ENCODE measurements around the gene ARF1. TPM values are rescaled to one million over a fixed set of nuclear protein-coding genes. Genes with fewer than 3 reads are reported as not detected.

The ARF1 gene
- polyA plus RNA-seq, 3 donors: 332 to 390 (median 367) TPM

DNA sequence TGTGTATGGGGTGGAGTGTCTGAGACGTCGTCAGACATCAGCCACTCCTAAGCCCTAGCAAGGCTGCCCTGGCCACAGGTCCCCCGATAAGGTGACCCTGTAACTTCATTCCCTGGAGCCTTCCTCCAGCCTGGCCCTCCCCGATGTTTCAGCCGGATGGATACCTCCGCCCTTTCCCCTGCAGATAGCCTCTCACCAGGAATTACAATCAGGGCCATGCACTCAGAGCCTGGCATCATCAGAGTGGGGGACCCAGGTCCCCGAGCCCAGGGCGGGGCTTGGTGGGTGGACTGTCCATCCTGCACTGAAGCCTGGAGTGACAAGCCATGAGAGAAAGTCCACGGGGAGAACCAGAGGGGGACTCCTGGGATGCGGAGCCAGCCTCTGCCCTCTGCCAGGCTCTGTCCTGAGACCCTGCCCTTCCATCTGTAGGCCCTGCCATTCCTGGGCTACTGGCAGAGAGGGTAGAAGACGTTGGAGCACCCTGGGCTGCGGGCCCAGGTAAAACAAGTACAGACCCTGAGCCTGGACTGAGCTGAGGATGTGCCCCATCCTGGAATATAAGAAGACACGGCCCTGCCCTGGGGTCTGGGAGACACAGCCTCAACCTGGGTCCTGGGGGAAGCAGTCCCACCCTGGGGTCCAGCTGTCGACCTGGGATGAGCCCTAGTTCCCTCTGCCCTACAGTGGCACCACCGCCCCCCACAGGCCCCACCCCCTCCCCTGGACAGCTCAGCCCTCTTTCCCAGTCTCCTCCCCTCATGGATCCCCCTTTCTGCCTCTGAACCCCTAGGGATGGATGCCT, 16.8 kb upstream of the ARF1 start:
- no peak for DNase-seq

DNA sequence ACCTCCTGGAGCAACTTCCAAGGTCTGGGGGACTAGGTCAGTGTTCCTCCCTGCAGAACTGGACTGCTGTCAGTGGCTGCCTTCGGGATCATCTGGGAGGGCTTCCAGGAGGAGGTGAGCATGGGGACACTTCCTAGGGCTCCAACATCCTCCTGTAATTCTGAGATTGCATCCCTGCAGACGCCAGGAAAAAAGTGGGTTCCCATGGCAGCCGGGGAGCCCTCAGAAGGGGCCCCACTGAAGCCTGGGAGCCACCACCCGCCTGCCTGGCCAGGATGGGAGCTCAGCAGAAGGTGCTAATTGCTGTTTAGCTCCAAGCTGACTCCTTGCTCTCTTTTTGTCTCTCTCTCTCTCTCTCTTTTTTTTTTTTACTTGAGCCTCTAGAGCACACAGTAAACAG, 16.1 kb upstream of the ARF1 start:
- no peak for DNase-seq

DNA sequence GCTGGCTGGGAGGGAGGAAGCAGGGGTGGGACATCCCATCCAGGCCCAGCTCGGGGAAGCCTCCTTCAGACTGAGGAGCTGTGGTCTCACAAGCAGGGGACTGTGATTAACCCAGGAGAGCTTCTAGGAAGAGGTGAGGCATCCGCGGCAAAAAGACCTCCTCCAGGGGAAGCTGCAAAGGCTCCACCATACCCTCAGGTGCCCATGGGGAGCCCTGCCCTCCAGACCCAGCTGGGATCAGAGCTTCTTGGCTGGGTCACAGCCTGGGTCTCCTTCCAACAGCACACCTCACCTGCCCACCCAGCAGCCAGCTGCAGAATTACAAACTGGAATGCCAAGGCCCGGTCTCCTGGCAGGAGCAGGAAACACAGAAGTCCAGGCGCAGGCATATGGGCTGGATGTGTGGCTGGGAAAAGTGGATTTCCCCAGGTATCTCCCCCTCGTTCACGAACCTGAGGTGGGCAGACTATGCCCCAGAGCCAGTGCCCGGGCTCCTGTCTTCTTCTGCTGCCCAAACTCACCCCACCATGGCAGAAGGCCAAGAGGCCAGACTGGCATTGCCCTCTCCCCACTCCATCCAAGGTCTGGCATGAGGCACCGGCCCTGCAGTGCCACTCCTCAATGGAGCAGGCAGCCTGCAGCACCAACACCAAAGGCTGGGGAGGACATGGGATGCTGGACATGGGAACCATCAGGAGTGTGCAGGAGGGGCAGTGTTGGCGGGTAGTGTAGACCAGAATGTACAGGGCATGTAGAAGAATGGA, 15.4 kb upstream of the ARF1 start:
- no peak for DNase-seq

DNA sequence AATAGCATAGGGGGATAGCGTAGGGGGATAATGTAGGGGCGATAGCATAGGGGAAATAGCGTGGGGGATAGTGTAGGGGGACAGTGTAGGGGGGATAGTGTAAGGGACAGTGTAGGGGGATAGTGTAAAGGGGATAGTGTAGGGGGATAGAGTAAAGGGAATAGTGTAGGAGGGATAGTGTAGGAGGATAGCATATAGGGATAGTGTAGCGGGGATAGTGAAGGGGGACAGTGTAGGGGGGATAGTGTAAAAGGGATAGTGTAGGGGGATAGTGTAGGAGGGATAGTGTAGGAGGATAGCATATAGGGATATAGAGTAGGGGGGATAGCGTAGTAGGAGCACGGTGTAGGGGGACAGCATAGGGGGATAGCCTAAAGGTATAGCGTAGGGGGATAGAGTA, 14.1 kb upstream of the ARF1 start:
- no peak for DNase-seq

DNA sequence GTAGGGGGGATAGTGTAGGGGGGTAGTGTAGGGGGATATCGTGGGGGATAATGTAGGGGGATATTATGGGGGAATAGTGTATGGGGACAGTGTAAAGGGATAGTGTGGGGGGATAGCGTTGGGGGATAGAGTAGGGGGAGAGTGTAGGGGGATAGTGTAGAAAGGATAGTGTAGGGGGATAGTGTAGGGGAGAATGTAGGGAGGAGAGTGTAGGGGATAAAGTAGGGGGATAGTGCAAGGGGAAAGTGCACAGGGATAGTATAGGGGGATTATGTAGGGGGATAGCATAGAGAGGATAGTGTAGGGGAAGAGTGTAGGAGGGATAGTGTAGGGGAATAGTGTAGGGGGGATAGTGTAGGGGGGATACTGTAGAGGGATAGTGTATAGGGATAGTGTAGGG, 12.3 kb upstream of the ARF1 start:
- no peak for DNase-seq

- DNase-seq: no peak
Measured at GRCh38 chr1:228070851-228071250, 11.7 kb upstream of the ARF1 start.

DNA sequence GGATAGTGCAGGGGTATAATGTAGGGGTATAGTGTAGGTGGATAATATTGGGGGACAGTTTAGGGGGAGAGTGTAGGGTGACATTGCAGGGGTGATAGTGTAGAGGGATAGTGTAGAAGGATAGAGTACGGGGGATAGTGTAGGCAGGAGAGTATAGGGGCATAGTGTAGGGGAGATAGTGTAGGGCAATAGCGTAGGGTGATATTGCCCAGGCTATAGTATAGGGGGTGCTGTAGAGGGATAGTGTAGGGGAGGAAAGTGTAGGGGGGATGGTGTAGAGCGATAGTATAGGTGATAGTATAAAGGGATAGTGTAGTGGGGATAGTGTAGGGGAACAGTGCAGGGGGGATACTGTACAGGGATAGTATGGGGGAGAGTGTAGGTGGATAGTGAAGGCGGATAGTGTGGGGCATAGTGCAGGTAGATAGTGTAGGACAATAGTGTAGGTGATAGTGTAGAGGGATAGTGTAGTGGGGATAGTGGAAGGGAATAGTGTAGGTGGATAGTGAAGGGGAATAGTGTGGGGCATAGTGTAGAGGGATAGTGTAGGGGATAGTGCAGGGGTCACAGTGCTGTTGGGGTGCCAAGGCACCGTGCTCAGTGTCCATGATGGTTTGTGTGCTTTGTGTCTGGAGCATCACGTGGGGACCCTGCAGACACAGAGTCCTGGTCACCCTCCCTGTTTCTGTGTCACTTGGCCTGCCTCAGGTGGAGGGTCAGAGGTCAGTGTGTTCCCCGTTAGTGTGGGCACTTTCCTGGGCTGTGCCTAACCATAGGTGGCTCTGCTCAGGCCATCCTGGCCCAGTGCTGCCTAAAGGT, 10.5 kb upstream of the ARF1 start:
- DNase-seq: no peak

DNA sequence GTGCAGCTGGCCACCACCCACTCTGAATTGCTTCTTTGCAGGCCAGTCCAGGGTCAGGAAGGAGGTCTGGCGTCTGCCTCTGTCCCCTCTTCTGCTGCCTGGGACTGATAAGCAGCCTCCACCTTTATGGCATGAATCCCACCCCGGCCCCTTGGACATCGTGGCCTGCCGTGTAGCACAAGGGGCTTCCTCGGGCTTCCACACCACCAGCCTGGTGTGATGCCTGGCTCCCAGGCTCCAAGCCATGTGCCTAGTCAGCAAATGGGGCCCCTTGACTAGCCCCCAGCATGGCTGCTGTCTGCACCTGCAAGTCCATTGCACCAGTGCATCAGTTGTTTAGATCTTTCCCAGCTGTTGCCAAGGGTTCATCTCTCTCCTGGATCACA, 9.9 kb upstream of the ARF1 start:
- DNase-seq: no peak

DNA sequence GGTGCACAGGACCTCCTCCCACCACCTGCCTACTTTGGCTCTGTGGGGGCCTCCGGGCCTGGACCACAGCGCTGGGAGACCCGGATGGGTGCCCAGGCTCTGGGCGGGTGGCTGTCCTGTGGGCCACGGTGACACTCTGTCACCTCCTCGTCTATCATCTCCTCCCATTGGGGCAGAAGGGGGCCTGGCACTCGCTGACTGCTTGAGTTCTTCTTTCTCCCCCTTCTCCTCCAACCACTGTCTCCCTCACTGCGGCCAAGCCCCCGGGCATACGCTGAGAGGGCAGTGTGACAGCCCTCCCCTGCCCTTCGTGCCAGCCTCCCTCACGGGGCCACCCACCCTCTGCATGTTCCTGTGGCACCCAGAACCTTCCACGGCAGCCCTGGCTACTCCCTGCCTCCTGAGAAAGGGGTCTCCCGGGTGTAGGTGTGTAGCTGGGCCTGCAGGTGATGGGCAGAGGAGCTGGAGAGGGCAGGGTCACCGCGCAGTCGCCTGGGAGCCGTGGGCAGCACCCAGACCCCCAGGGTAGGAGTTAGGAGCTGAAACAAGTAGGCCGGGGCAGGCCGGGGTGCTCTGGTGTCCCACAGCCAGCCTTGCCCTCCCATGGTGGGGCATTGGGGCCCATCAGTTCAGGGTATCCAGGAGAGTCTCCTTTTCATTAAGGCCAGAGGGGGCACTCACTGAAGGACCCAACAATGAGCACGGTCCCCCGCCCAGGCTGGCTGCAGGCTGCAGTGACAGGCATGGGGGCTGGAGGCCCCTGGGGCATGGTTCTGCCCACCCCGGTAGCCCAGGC, 9.2 kb upstream of the ARF1 start:
- DNase-seq: no peak

- peak; percentile 61 for DNase-seq
Measured at GRCh38 chr1:228073857-228074545, 8.5 kb upstream of the ARF1 start.

DNA sequence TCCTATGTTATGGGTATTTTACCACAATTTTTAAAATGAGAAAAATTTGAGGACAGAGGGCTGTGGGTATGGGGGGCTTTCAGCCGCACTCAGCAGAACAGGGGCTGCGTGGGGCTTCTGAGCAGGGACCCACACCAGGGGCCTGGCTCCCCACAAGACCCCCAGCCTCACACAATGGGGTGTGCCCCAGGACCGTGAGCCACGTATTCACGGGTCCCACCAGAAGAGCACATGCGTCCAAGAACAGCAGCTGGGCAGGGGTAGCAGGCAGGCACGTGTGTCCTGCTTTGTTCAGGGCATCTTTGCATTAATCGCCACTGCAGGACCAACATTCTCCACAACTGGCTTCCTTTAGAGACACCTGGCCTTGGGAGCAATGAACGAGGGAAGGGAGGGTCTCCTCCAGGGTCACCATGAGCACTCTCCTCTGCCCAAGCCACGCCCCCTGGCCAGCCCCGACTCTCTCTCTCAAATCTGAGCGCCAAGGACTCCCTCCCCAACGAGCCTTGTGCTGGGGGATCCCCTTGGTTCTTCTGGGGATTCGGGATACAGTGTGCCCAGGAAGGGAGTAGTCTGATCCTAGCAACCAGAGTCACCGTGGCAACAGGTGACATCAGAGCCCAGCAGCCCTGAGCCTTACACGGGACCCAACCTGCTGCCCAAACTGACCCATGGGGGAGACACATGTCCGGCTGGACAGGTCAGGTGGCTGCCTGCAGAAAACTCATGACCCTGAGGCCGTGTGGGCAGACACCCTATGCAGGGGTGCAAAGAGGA, 7.4 kb upstream of the ARF1 start:
- DNase-seq: no peak

DNA sequence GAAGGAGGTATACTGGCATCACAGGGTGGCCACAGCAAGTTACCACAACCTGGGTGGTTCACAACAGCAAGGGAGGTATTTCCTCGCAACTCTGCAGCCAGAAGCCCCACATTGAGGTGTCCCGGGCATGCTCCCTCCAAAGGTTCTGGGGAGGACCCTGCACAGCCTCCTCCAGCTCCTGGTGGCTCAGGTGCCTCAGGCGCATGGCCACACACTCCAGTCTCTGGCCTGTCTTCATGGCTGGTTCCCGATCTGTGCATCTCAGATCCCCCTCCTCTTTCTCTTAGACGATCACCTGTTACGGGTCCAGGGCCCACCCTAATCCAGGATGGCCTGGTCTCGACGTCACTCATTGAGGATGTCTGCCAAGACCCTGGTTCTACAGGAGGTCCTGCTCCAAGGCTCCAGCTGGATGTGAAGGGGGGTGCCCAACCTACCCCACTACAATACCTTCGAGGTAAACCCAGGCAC, 6.7 kb upstream of the ARF1 start:
- DNase-seq: no peak

- no peak for DNase-seq
Measured at GRCh38 chr1:228076796-228077430, 5.6 kb upstream of the ARF1 start.

DNA sequence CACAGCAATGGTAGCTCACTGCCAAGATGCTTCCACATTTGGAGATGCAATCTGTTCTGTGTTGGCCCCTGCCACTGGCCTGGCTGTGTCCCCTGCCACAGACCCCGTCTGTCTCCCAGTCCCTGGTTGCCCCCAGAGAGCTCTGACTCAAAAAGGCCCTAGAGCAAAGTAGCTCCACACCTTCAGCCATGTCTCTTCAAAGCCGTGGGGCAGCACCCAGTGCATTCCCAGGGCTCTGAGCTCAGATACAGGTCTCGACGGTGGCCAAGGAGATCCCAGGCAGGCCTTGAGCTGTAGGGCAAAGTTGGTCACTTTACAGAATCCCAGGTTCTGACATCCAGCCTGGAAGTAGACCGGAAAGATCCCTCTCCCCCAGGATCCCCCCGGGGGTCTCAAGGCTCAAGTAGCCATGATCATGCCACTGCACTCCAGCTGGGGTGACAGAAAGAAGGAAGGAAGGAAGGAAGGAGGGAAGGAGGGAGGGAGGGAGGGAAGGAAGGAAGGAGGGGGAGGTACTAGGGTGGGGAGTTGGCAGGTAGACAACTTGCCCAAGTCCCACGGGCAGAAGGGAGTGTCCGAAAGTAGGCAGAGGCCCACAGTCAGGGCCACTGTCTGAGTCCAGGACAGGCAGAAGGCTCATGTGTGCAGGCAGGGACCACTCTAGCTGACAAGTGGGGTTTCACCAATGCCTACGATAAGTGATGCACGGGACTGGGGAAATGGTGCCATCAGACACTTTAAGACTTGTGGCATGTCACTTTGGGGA, 4.8 kb upstream of the ARF1 start:
- DNase-seq: no peak

DNA sequence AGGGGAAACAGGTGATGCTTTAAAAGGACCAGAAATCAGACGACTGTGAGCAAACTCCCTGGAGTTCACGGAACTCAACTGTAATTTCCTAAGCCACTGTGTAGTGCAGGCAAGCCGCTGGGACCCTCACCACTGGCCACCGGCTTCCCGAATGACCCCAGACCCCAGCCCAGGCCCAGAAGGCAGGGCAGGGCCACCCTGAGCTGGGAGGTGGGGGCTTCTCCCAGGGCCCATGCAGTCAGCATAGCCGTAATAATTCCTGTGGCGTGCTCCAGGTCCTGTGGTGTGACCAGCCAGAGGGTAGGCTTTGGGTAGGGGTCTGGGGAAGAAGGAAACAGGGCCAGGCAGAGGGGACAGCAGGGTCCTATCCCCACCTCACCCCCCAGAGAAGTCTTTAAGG, 3.5 kb upstream of the ARF1 start:
- no peak for DNase-seq

DNA sequence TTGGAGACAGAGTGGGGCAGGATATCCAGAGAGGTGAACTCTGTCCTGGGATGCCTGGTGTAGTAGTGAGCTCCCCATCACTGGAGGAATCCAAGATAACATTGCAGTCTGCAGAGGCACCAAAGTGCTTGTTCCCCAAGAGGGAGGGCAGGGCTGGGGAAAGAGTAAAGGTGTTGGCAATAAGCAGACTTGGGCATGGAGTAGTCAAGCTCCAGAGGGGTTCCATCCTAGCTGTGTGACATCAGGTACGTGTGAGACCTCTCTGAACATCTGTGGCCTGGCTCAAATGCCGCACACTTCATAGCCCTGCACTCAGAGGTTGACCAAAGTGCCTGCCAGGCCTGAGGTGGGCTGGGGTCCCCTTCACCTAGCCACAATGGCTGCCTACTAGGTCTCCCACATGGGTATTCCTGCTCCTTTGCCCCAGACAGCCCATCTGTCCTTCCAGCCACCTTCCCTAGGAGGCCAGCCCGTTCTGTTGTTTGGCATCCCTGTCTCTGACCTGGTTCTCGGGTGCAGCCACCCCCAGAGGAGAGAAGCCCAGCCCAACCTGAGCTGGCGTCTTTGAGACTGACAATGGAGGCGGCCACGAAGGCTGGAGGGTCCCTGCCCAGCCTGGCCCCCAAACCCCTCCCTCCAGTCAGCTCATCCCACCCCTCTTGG, 2.8 kb upstream of the ARF1 start:
- DNase-seq: no peak

GRCh38 chr1:228081144-228081543, 1.4 kb upstream of the ARF1 start:
- no peak for DNase-seq

DNA sequence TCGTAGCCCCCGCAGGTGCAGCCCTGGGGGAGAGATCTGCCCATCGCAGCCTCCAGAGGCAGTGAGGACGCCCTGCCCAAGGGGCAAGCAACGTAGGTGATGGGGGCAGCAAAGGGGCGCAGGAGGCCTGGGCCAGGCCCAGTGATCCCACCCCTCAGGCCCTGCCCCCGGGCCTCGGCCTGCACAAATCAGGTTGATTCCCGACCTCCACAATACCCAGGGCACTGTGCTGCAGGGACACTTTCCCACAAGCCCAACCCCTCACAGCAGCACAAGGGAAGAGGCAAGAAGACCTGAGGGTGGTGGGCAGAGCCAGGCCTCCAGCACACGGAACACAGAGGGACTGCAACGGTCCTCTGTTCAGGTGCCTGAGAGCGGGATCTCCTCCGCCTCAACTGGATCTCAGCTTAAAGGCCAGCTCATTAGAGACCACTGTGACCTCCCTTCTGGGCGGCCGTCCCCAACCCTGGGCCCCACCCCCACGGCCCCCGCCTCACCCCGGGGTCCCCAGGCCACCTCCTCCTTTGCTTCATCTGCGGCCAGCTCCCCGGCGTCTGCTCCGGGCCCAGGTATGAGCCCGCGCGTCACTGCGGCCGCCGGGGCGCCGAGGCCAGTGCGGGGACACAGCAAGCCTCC, 812 bp upstream of the ARF1 start:
- DNase-seq: no peak

All from renal pelvis (tissue), 4 donors.